ENCODE data around the gene SHC3.

Gene SHC3

DNA sequence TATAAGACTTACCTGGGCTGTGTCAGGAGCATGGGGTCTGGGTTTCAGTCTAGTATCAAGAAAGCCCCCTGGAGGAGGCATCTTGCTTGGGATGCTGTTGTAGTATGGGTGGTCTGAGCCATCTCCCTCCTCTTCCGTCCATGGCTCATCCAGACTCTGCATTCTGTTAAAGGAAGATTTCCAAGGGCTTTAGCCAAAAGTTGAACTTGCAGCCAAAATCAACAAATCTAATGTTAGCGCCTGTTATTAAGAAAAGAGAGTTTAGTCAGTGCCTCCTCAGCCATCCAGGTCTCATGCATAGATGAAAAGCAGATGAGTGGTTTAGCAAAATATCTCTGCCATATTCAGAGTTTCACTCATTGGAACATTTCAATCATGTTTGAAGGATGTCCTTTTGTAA lies 131.8 kb downstream of the SHC3 start:
- peak overlapping the region in 1 of 3 experiments; percentile 26 for H3K4me3 Mint-ChIP-seq
- H3K9me3 Mint-ChIP-seq, result no peaks in the 10 kb centered on the region

GRCh38 chr9:89044881-89045280 lies 133.7 kb downstream of the SHC3 start:
- H3K27ac Mint-ChIP-seq, result peak overlapping the region in 2 of 3 experiments; percentile 33 to 68
- no peak overlapping the region for H3K4me3 Mint-ChIP-seq
- H3K9me3 Mint-ChIP-seq, result no peaks in the 10 kb centered on the region
- no peaks in the 10 kb centered on the region for H3K36me3 Mint-ChIP-seq (ENCODE audit: low read depth)
- TF ChIP-seq, protein P1, sequence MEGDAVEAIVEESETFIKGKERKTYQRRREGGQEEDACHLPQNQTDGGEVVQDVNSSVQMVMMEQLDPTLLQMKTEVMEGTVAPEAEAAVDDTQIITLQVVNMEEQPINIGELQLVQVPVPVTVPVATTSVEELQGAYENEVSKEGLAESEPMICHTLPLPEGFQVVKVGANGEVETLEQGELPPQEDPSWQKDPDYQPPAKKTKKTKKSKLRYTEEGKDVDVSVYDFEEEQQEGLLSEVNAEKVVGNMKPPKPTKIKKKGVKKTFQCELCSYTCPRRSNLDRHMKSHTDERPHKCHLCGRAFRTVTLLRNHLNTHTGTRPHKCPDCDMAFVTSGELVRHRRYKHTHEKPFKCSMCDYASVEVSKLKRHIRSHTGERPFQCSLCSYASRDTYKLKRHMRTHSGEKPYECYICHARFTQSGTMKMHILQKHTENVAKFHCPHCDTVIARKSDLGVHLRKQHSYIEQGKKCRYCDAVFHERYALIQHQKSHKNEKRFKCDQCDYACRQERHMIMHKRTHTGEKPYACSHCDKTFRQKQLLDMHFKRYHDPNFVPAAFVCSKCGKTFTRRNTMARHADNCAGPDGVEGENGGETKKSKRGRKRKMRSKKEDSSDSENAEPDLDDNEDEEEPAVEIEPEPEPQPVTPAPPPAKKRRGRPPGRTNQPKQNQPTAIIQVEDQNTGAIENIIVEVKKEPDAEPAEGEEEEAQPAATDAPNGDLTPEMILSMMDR (IDR thresholded peaks at IDR 0.05; ENCODE audit: unreplicated experiment in 3 of 3), result no peak
- H3K4me1 Mint-ChIP-seq, result peaks cover 27% of the 10 kb centered on the region
- no peaks in the 10 kb centered on the region for H3K27me3 Mint-ChIP-seq (ENCODE audit: low read depth)

More for the DNA sequence above, 131.8 kb downstream of the SHC3 start:
- Mint-ChIP-seq H3K27me3 (ENCODE audit: low read depth) (no peaks in the 10 kb centered on the region), H3K27ac (peak overlapping the region; percentile 43 to 90 (median 66)), H3K36me3 (ENCODE audit: low read depth) (no peaks in the 10 kb centered on the region), H3K4me1 (peaks cover 28% of the 10 kb centered on the region)
- TF ChIP-seq, protein P1 (IDR thresholded peaks at IDR 0.05; ENCODE audit: unreplicated experiment in 3 of 3), result no peak

- peaks cover 19% of the 10 kb centered on the region for H3K4me1 Mint-ChIP-seq
- H3K9me3 Mint-ChIP-seq, result no peaks in the 10 kb centered on the region
- H3K27ac Mint-ChIP-seq, result peak overlapping the region in 2 of 3 experiments; percentile 33 to 68
- no peak overlapping the region for H3K4me3 Mint-ChIP-seq
- H3K36me3 Mint-ChIP-seq (ENCODE audit: low read depth), result no peaks in the 10 kb centered on the region
- TF ChIP-seq, protein P1 (IDR thresholded peaks at IDR 0.05; ENCODE audit: unreplicated experiment in 3 of 3), result no peak
- H3K27me3 Mint-ChIP-seq (ENCODE audit: low read depth), result no peaks in the 10 kb centered on the region
Measured at GRCh38 chr9:89044104-89044503, 134.5 kb downstream of the SHC3 start.

- Mint-ChIP-seq H3K4me3 (no peak overlapping the region), H3K27me3 (ENCODE audit: low read depth) (no peaks in the 10 kb centered on the region), H3K36me3 (ENCODE audit: low read depth) (no peaks in the 10 kb centered on the region), H3K27ac (no peak overlapping the region), H3K9me3 (no peaks in the 10 kb centered on the region), H3K4me1 (peaks cover 27% of the 10 kb centered on the region)
- TF ChIP-seq, protein P1 (IDR thresholded peaks at IDR 0.05; ENCODE audit: unreplicated experiment in 3 of 3), result no peak
Measured at GRCh38 chr9:89042984-89043383, 135.6 kb downstream of the SHC3 start.

DNA sequence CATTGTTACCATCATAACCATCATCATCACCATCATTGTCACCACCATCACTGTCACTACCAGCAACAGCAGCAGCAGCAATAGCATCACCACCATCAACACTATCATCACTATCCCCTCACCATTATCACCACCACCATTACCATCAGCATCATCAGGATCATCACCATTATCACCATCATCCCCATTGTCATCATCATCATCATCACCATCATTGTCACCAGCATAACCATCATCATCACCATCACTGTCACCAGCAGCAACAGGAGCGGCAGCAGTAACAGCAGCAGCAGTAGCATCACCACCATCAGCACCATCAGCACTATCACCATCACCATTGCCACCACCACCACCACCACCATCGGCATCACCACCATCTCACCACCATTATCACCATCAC lies 139.0 kb downstream of the SHC3 start:
- TF ChIP-seq, protein P1 (IDR thresholded peaks at IDR 0.05; ENCODE audit: unreplicated experiment in 3 of 3), result no peak
- H3K27ac Mint-ChIP-seq, result no peak overlapping the region
- H3K27me3 Mint-ChIP-seq (ENCODE audit: low read depth), result peaks cover 1% of the 10 kb centered on the region
- H3K9me3 Mint-ChIP-seq, result no peaks in the 10 kb centered on the region
- H3K4me3 Mint-ChIP-seq, result no peak overlapping the region
- H3K4me1 Mint-ChIP-seq, result peaks cover 17% of the 10 kb centered on the region
- H3K36me3 Mint-ChIP-seq (ENCODE audit: low read depth), result no peaks in the 10 kb centered on the region

GRCh38 chr9:89039104-89039465 lies 139.5 kb downstream of the SHC3 start:
- TF ChIP-seq, protein P1 (IDR thresholded peaks at IDR 0.05; ENCODE audit: unreplicated experiment in 3 of 3), result no peak
- Mint-ChIP-seq H3K36me3 (ENCODE audit: low read depth) (no peaks in the 10 kb centered on the region), H3K4me3 (no peak overlapping the region), H3K27ac (peak overlapping the region in 1 of 3 experiments; percentile 39), H3K9me3 (no peaks in the 10 kb centered on the region), H3K4me1 (peaks cover 17% of the 10 kb centered on the region), H3K27me3 (ENCODE audit: low read depth) (peaks cover 5% of the 10 kb centered on the region)

Data from nephron (organoid).